Gastroesophageal sphincter (tissue), 4 donors: Measurements from ENCODE around the gene RAD51B. TPM values are rescaled to one million over a fixed set of nuclear protein-coding genes. Genes with fewer than 3 reads are reported as not detected.

Experiments
- ATAC-seq: fragments of 150-250 bp; one replicate; pipeline ENCODE4 v1.9.1; 2016; ENCODE audit warnings: mild to moderate bottlenecking, moderate library complexity
- H3K27ac ChIP-seq, 4 donors: fragments of 200-600 bp; sonication (generic) in 3 of 4; 1 replicate in 3 of 4; 2 replicates in 1 of 4; pipeline ENCODE4 v1.5.1; 2016 to 2019
- H3K27me3 ChIP-seq: fragments of 200-600 bp; sonication (generic); one replicate; pipeline ENCODE4 v1.5.1; 2019
- H3K36me3 ChIP-seq, 2 donors: fragments of 200-600 bp; sonication (generic); one replicate each; pipeline ENCODE4 v1.5.1; 2019; ENCODE audit warnings: control low read depth in 1 of 2
- H3K4me1 ChIP-seq, 3 donors: fragments of 200-600 bp; sonication (generic); 1 replicate in 2 of 3; 2 replicates in 1 of 3; pipeline ENCODE4 v1.5.1; 2016 to 2019; ENCODE audit warnings: control low read depth in 2 of 3
- H3K4me3 ChIP-seq, 2 donors: fragments of 200-600 bp; sonication (generic); one replicate each; pipeline ENCODE4 v1.5.1; 2019; ENCODE audit warnings: mild to moderate bottlenecking in 1 of 2, moderate library complexity in 1 of 2
- H3K9me3 ChIP-seq, 3 donors: fragments of 200-600 bp; sonication (generic); one replicate each; pipeline ENCODE4 v1.5.1; 2017 to 2019; ENCODE audit warnings: control low read depth in 2 of 3
- EP300 ChIP-seq: sonication (generic); formaldehyde crosslinking; IDR thresholded peaks from one replicate; pipeline ENCODE4 v1.6.1; 2017; ENCODE audit warnings: antibody characterized with exemption, mild to moderate bottlenecking
- POLR2A ChIP-seq, 2 donors: fragments of 450-650 bp; IDR thresholded peaks; one replicate each; pipeline ENCODE4 v1.6.1; 2017; ENCODE audit warnings: antibody characterized with exemption in 2 of 2, mild to moderate bottlenecking in 2 of 2, moderate library complexity in 1 of 2
- POLR2AphosphoS5 ChIP-seq: sonication (generic); formaldehyde crosslinking; IDR thresholded peaks from one replicate; pipeline ENCODE4 v1.6.1; 2017; ENCODE audit warnings: antibody characterized with exemption
- WGBS, 2 donors: methylation state at CpG; one replicate each; pipeline ENCODE4 v1.1.5; 2018; ENCODE audit warnings: low coverage in 1 of 2; 5-methylcytosine and 5-hydroxymethylcytosine counted together
- total RNA-seq, 4 donors: library from RNA; depleted of rRNA; stranded (reverse); fragments of >200 nt; gene quantifications; one replicate each; pipeline ENCODE4 v1.1.0, GENCODE V29; 2016
- TF ChIP-seq, protein P1 (sequence below), 4 experiments: fragments of 200-600 bp in 2 of 4; fragments of 450-650 bp in 2 of 4; sonication (generic) in 1 of 4; IDR thresholded peaks; one replicate each; pipeline ENCODE4 v1.5.1; 2017 to 2019; ENCODE audit warnings: antibody characterized with exemption in 4 of 4, mild to moderate bottlenecking in 2 of 4, moderate library complexity in 2 of 4

Gene RAD51B
- total RNA-seq, 4 donors from 2014 or later: 5.1 to 7.0 (median 6.0) TPM

DNA sequence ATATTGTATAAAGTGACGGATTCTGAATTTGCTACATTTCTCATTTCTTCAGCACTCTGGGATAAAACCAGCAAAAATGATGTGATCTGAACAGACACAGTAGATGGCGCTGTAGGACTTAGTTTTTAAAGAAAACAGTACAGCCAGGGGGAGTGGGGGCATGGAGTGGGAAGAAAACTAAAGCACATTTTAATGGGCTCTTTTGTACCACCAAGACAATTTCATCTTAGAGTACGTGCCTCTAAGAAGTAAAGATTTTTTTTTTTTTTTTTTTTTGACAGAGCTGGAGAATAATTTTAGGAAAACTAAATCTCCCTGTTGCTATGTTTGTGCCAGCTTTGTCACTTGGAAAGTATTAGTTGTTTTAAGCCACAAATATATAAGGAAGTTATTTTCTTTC lies 124.4 kb downstream of the RAD51B start:
- Histone ChIP-seq H3K27me3 (no peaks in the 10 kb centered on the region), H3K27ac (peak overlapping the region in 2 of 4 donors; percentile 80 to 84), H3K4me3 (no peak overlapping the region), H3K36me3 (no peaks in the 10 kb centered on the region), H3K4me1 (peaks cover 23 to 52% (median 33%) of the 10 kb centered on the region in 3 donors), H3K9me3 (no peaks in the 10 kb centered on the region)
- WGBS, 2 donors: 0 to 12% methylated on average over 3 of the region's 3 CpGs
- peak; percentile 65 for ATAC-seq
- TF ChIP-seq POLR2AphosphoS5: no peak
- TF ChIP-seq, protein P1, sequence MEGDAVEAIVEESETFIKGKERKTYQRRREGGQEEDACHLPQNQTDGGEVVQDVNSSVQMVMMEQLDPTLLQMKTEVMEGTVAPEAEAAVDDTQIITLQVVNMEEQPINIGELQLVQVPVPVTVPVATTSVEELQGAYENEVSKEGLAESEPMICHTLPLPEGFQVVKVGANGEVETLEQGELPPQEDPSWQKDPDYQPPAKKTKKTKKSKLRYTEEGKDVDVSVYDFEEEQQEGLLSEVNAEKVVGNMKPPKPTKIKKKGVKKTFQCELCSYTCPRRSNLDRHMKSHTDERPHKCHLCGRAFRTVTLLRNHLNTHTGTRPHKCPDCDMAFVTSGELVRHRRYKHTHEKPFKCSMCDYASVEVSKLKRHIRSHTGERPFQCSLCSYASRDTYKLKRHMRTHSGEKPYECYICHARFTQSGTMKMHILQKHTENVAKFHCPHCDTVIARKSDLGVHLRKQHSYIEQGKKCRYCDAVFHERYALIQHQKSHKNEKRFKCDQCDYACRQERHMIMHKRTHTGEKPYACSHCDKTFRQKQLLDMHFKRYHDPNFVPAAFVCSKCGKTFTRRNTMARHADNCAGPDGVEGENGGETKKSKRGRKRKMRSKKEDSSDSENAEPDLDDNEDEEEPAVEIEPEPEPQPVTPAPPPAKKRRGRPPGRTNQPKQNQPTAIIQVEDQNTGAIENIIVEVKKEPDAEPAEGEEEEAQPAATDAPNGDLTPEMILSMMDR (IDR thresholded peaks at IDR 0.05): peak; percentile 46 to 99 (median 86)

DNA sequence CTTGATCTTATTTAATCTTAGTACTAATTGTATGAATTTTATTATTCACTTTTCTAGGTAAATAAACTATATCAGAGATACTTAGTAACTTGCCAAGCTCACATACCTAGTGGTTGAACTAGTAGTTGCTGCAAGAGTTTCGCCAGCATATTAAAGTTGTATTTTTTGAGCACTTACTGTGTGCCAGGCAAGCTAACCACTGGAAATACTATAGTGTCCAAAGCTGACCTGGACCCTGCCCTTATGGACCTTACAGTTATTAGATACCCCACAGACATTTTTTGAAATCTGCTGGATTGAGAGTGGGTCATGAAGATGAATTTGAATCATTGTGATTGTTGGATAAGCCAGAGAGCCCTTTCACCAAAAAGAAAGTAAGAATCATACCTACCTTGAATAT lies 125.0 kb downstream of the RAD51B start:
- ATAC-seq: no peak
- 82 to 100% methylated on average over 1 of the region's 1 CpG for WGBS, 2 donors
- H3K9me3 ChIP-seq: peaks cover 0 to 1% (median 0%) of the 10 kb centered on the region in 3 donors
- peak overlapping the region in 2 of 4 donors; percentile 80 to 84 for H3K27ac ChIP-seq
- no peak overlapping the region for H3K4me3 ChIP-seq
- H3K4me1 ChIP-seq: peaks cover 23 to 52% (median 33%) of the 10 kb centered on the region in 3 donors
- TF ChIP-seq, protein P1 (IDR thresholded peaks at IDR 0.05): peak in 1 of 4 experiments; percentile 5
- TF ChIP-seq EP300: no peak
- TF ChIP-seq POLR2AphosphoS5: no peak
- no peak for TF ChIP-seq POLR2A (IDR thresholded peaks at IDR 0.05)
- H3K36me3 ChIP-seq: no peaks in the 10 kb centered on the region
- H3K27me3 ChIP-seq: no peaks in the 10 kb centered on the region

DNA sequence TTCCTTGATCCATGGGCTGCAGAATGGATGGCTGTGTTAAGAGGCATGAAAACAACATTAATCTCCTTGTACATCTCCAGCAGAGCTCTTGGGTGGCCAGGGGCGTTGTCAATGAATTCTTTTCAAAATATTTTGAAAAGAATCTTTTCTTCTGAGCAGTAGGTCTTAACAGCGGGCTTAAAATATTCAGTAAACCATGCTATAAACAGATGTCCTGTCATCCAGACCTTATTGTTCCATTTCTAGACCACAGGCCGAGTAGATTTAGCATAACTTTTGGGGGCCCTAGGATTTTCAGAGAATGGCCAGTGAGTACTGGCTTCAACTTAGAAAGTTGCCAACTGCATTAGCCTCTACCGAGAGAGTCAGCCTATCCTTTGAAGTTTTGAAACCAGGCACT lies 130.2 kb downstream of the RAD51B start:
- peaks cover 0 to 4% (median 2%) of the 10 kb centered on the region in 3 donors for H3K4me1 ChIP-seq
- ATAC-seq: no peak
- 93 to 94% methylated on average over 4 of the region's 4 CpGs for WGBS, 2 donors
- H3K27ac ChIP-seq: no peak overlapping the region
- peaks cover 0 to 6% (median 0%) of the 10 kb centered on the region in 3 donors for H3K9me3 ChIP-seq
- no peak overlapping the region for H3K4me3 ChIP-seq
- H3K36me3 ChIP-seq: no peaks in the 10 kb centered on the region
- TF ChIP-seq POLR2A (IDR thresholded peaks at IDR 0.05): no peak
- no peak for TF ChIP-seq EP300
- TF ChIP-seq POLR2AphosphoS5: no peak
- TF ChIP-seq, protein P1 (IDR thresholded peaks at IDR 0.05): no peak
- no peaks in the 10 kb centered on the region for H3K27me3 ChIP-seq

DNA sequence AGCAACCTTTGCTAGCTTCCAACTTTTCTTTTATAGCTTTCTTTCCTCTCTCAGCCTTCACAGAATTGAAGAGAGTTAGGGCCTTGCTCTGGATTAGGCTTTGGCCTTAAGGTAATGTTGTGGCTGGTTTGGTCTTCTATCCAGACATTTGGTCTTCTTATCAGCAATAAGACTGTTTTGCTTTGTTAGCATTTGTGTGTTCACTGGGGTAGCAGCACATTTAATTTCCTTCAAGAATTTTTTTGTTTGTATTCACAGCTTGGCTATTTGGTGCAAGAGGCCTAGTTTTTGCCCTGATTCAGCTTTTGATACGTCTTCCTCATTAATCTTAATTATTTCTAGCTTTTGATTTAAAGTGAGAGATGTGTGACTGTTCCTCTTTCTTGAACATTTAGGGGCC lies 130.8 kb downstream of the RAD51B start:
- 71 to 92% methylated on average over 1 of the region's 1 CpG for WGBS, 2 donors
- Histone ChIP-seq H3K9me3 (peaks cover 0 to 6% (median 0%) of the 10 kb centered on the region in 3 donors), H3K27me3 (no peaks in the 10 kb centered on the region), H3K4me1 (no peaks in the 10 kb centered on the region), H3K4me3 (no peak overlapping the region), H3K27ac (no peak overlapping the region), H3K36me3 (no peaks in the 10 kb centered on the region)
- TF ChIP-seq, protein P1 (IDR thresholded peaks at IDR 0.05): no peak
- TF ChIP-seq POLR2A (IDR thresholded peaks at IDR 0.05): no peak
- TF ChIP-seq EP300: no peak
- no peak for TF ChIP-seq POLR2AphosphoS5
- ATAC-seq: no peak

DNA sequence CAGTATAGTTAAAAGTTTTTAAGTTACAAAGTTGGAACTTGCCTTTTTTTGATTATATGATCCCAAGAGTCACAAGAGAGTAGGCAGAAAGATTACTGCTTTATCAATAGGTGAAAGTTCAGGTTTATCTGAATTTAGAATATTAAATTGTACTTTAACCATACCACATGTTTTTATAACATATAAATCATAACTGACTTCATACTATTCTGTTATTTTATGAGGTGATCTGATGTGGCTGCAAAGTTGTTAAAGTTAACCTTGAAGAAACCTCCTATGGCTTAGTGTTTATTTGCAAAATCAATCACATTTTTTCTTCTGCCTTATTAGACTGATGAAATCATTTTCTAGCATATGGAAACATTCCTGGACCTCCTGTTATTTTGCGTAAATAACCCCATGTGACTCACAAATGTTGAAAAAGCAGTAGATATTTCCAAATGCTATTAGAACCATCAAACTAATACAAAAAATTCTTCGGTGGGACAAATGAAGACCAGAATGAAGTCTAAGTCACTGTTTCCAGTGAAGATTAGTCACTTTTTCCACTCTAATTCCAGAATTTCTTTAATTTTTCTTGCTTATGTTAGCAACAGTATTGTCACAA lies 132.1 kb downstream of the RAD51B start:
- H3K9me3 ChIP-seq: peaks cover 0 to 6% (median 0%) of the 10 kb centered on the region in 3 donors
- TF ChIP-seq POLR2AphosphoS5: no peak
- no peak overlapping the region for H3K27ac ChIP-seq
- no peaks in the 10 kb centered on the region for H3K27me3 ChIP-seq
- 30 to 72% methylated on average over 2 of the region's 2 CpGs for WGBS, 2 donors
- no peaks in the 10 kb centered on the region for H3K36me3 ChIP-seq
- no peak overlapping the region for H3K4me3 ChIP-seq
- ATAC-seq: no peak
- H3K4me1 ChIP-seq: no peaks in the 10 kb centered on the region
